HG03469 (cell line): ENCODE measurements around the gene ASCC2.
"Not testable (repeated sequence)": the region's sequence is repeated elsewhere in the genome, so short reads cannot be mapped to it uniquely, and the experiment has no call there.

ENCODE experiments used
- ATAC-seq: cut with Tn5 transposase; IDR thresholded peaks from one replicate; pipeline ENCODE4 v1.9.1; 2021; ENCODE audit warnings: mild to moderate bottlenecking, moderate library complexity, moderate number of reproducible peaks; ENCODE audit not compliant: unreplicated experiment

ASCC2 gene

DNA sequence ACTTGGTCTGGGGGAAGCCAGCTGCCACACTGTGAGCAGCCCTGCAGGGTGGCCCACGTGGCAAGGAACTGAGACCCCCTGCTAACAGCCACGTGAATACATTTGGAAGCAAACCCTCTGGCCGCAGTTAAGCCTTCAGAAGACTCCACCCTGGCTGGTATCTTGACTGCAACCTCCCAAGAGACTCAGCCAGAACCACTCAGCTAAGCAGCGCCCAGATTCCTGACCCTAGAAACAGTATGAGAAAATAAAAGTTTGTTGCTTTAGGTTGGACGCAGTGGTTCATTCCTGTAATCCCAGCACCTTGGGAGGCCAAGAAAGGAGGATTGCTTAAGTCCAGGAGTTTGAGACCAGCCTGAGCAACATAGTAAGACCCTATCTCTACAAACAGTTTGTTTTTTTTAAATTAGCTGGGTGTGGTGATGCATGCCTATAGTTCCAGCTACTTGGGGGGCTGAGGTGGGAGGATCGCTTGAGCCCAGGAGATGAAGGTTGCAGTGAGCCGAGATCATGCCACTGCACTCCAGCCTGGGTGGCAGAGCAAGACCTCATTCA is 79.9 kb downstream of the ASCC2 start:
- no peak for ATAC-seq

DNA sequence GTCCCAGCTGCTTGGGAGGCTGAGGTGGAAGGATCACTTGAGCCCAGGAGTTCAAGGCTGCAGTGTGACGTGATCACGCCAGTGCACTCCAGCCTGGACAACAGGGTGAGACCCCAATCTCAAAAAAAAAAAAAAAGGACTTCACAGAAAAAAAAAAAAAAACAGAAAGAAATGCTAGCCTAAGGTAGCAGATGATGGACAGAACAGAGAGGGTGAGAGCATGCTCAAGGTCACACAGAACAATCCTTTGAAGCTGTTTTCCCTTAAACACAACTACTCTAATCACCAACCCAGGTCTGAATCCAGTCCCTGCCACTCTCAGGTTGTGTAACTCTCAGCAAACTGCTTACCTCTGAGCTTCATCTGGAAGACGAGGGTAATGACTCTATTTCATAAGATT is 81.0 kb downstream of the ASCC2 start:
- no peak for ATAC-seq

DNA sequence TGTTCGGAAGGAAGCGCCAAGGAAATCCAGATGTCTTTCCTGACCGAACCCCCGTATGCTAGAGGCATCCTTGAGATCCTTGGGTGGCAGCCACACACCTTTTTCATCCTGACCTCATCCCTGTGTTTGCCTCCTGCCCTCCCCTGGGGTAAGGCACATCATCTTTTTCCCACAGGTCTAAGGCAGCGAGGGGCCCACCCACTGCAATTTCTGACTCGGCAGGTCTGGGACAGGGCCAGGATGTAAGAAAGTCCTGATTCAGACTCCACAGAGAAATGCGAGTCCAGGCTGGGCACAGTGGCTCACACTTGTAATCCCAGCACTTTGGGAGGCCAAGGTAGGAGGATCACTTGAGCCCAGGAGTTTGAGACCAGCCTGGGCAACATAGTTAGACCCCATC is 81.7 kb downstream of the ASCC2 start:
- ATAC-seq = no peak

DNA sequence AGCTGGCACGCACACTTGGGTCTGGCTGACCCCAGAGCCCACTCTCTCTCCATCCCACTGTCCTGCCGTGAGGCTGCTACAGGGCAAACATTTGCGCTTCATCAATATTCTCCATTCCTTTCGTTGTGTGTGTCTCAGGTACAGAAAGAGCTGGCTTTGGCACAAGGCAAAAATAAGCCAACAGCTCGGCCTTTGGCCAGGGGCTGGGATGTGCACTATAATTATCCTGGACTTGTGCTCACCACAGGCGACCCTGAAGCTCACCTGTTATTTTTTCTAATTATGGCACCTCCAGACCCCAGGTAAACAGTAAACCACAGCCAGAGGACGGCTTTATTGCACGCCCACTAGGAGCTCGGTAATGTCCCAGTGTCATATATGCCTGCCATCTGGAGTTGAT is 82.2 kb downstream of the ASCC2 start:
- no peak for ATAC-seq

DNA sequence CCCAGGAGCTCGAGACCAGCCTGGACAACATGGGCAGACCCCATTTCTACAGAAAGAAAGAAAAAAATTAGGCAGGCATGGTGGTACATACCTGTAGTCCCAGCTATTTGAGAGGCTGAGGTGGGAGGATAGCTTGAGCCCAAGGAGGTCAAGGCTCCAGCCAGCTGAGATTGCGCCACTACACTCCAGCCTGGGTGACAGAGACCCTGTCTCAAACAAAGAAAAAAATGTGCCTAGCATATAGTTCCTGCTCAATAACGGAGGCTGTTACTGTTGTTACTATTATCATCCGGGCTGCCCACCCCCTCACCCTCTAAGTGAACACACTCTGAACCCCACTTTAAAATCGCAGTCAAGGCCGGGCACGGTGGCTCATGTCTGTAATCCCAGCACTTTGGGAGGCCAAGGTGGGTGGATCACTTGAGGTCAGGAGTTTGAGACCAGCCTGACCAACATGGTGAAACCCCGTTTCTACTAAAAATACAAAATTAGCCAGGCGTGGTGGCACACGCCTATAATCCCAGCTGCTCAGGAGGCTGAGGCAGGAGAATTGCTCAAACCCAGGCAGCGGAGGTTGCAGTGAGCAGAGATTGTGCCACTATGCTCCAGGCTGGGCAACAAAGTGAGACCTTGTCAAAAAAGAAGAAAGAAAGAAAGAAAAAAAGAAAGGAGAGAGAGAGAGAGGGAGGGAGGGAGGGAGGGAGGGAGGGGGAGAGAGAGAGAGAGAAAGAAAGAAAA is 83.2 kb downstream of the ASCC2 start:
- ATAC-seq = not testable (repeated sequence)

DNA sequence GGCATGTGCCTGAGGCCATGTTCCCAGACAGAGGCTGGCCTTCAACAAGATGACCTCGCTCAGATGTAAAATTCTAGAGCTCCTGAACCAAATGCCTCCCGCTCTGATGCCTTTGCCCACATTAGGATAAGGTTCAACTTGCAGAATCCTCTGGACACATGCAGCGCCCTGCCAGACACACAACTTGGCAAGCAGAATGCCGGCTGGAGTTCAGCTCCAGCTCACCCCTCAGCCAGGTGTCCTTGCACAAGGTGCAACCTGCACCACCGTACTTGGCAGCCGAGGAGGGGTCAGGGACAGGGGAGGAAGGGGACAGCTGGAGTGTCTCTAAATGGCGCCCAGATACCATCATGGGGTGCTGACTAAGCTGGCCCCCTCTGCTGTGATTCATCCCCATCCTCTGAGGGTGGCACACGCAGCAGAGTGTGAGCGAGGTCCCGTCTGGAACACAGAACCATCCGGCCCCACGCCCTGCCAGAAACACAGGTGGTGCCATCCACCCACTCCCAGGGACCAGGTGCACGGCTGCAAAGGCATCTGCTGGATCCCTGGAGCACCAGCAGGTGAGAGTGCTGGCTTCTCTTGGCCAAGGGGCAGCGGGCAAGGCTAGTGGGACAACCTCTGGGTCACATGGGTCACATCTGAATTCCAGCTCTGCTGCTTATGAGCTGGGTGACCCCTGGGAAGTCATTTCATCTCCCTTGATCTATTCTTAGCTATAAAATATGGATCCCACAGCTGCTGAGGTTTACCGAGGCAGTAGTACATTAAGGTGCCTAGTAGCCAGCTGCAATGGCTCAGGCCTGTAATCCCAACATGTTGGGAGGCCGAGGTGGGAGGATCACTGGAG is 84.0 kb downstream of the ASCC2 start:
- ATAC-seq = no peak

DNA sequence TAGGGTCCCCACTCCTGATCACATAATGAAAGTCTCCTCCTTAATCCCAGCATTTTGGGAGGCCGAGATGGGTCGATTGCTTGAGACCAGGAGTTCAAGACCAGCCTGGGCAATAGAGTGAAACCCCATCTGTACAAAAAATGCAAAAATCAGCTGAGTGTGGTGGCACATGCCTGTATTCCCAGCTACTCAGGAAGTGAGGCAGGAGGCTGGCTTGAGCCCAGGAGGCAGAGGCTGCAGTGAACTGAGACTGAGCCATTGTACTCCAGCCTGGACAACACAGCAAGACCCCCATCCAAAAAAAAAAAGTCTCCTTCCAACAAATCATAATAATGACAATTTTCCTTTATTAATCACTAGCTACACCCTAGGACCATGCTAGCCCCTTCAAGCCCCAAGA is 86.4 kb downstream of the ASCC2 start:
- no peak for ATAC-seq

DNA sequence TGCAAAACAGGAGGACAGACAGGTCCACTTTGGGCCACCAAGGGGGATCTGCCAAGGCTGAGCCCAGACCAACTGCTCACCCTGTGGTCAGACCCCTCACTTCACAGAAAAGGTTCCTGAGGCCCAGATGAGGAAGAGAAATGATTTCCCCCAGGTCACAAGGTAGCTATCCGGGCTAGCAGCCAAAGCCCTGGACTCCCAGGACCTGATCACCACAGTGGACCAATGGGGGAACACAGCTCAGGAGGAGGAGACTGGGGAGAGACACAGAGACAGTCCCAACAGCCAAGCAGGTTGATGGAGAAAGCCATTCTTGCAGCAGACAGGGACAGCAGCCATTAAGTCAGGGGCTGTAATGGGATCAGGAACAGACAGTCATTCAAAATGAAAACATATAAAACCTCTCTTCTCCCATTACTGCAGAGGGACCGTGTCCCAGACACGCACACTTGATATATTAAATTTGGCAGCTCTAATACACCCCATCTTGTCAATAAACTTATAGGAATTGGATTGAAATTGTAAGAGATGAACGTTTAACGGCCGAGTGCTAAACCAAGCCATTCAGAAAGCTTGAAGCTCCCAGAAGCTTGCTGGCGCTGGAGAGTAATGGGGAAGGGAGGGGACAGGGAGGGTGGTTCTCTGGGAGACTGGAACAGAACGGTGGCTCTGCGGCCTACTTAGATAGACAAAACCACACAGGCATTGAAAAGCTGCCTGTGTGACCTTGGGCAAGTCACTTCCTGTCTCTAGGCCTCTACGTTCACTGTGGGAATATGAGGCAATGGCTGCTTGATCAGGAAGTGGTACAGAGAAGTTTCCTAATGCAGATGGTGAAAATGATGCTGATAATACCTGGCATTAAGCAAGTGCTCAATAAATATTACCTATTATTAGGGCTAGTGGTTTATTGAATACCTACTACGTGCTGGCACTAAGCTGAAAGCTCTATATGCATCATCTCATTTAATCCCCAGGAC is 87.2 kb downstream of the ASCC2 start:
- no peak for ATAC-seq

DNA sequence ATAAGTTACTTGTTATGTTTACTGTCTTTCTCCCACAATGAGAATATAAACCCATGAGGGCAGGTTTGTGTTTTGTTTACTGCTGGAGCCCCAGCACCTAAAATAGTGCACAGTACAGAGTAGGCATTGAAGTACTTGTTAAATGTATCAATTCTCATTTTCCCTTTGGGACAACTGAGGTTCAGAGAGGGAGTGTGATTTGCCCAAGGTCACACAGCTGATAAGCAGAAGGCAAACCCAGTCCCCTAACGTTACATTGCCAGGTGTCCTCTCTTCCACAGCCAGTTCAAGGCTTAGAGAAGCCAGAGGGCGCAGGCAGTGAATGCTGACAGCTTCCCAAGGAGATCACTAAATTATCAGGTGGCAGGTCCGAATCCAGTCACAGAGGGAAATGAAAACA is 88.0 kb downstream of the ASCC2 start:
- no peak for ATAC-seq

DNA sequence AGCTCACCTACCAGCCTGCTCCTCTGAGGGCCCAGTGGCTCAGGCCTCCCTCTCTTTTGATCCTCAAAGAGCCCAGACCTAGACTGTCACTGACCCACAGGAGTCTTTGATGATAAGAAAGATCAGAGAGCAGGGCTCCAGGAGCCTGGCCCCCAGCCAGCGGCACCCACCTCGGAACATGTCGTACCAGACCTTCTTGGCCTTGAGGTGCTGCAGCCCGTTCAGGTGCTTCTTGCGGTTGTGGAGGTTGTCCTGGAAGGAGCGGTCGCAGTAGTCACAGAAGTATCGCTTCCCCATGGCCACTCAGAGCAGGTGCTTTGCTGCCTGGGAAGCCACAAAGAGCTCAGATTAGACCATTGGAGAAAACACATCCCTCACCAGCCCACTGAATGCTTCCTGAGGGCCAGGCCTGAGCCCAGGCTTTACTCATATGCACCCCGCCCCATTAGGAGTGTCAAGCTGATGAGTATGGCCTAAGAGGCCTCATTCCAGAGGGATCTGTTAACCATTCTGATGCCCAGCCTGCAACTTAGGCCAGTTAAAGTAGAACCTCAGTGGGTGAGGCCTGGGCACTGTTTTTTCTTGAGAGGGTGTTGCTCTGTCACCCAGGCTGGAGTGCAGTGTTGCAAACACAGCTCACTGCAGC is 89.7 kb downstream of the ASCC2 start:
- ATAC-seq = no peak

DNA sequence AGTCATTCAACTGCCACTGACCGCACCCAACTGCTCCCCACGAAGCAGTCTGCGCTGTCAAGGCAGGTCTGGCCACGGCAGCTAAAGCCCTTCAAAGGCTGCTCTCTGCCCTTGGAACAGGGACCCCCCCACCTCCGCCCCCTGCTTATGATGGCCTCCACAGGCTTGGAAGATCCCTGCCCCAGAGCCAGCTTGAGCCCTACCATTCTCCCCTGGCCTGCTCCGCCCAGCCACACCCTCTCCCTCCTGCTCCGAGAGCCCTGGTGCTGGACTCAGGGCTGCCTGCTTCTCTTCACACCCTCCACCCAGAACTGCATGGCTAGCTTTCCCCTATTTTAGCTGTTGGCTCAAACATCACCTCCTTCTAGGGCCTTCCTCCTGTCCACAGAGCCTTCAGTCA is 90.2 kb downstream of the ASCC2 start:
- no peak for ATAC-seq

DNA sequence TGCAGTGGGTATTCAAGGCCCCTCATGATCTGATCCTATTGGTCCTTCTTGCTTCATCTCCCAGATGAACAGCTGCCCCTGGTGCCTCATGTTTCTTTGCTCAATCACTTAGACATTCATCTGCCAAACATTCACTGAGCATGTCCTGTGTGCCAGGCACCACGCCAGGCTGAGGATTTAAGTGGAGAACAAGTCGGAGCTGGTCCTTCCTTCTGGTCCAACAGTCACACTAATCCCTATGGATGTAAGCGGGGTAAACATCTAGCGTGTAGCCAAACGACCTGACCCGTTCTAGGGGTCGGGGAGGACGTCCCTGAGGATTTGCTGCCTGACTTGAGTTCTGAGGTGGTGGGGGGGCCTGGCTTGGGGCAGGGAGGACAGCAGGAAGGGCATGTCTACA is 93.2 kb downstream of the ASCC2 start:
- ATAC-seq = no peak

DNA sequence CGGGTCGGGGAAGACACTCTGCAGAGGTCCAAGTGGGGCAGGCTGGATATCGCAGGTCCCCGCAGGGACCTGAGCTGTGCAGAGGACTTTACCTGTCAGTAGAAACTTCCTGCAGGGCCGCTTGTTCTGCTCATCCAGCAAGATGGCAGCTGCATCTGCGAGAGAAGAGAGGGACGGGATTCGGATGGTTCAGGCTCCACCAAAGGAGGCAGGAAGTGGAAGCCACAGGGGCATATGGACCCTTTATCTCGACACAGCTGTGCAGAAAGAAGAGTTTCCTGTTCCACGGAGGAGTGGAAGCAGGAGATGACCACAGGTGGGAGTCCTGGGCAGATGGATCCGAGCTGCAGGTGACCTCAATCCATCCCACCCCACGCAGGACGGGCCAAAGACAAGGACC is 95.7 kb downstream of the ASCC2 start:
- no peak for ATAC-seq

DNA sequence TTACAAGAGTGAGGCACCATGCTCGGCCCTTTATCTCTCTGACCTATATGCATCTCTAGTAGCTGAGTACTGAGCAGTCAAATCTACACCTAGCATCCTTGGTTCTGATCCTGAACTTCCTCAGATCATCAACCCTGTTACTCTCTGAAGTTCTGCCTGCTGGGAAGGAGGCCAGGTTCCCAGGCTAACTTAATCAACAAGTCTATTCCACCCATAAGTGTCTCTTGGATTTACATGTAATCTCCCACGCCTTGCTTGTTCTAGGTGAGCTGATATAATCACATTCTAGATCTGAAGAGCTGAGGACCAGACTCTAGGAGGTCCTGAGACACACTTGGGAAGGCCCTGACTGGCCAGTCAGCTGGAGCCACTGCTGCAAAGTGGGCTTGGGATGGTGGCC is 96.1 kb downstream of the ASCC2 start:
- ATAC-seq = no peak

DNA sequence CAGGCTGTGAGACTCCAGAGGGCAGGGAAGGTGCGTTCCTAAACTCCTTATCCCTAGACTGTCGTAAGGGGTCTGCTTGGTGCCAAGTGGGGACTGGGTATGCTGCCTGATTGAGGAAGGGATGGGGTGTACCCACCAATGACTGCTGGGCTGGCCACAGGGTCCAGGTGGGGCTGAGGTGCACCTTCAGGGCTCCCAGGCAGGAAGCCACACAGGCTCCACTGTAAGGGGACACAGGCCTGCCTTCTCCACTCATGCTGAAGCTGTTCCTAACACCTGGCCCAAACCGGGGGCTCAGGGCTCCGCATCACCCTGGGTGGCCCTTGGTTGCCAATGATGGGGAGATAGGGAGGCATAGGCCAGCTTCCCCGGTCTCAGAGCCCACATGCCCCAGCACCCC is 97.9 kb downstream of the ASCC2 start:
- ATAC-seq = no peak

DNA sequence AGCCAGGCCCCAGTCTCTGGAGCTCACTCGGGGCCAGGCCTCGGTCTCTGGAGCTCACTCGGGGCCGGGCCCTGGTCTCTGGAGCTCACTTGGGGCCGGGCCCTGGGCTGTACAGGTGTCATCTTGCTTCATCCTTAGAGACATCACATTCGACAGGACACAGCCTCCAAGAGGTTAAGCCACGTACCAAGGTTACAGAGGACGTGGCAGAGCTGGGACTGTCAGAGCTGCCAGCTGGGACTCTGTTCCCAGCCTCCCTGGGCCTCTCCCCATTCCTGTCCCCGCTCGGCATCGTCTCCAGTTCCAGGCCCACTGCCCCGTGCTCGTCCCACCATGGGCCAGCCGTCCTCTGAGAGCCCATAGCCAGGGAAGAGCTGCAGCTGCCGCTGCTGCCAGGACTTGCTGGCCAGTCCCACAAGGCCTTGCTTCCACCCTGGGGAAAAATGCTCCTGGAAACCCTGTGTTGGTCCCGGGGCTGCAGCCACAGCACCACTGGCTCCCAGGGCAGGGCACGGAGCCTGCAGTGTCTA is 98.7 kb downstream of the ASCC2 start:
- no peak for ATAC-seq
